Lower leg skin (tissue), 3 donors: ENCODE measurements around the gene CHCHD10.

Experiments
- CTCF ChIP-seq, 3 donors: fragments of 450-650 bp; IDR thresholded peaks; one replicate each; pipeline ENCODE4 v1.5.1; 2016; ENCODE audit warnings: antibody characterized with exemption in 3 of 3, mild to moderate bottlenecking in 3 of 3, moderate library complexity in 2 of 3
- POLR2A ChIP-seq, 2 donors: fragments of 450-650 bp; IDR thresholded peaks; one replicate each; pipeline ENCODE4 v1.6.1; 2016 to 2017; ENCODE audit warnings: antibody characterized with exemption in 2 of 2, mild to moderate bottlenecking in 1 of 2, moderate library complexity in 1 of 2

- TF ChIP-seq CTCF (IDR thresholded peaks at IDR 0.05) (no peak), POLR2A (IDR thresholded peaks at IDR 0.05) (no peak)
Measured at GRCh38 chr22:23779083-23779482, 11.3 kb upstream of the CHCHD10 start.
